ENCODE measurements around the gene SDK1.

SDK1 gene

DNA sequence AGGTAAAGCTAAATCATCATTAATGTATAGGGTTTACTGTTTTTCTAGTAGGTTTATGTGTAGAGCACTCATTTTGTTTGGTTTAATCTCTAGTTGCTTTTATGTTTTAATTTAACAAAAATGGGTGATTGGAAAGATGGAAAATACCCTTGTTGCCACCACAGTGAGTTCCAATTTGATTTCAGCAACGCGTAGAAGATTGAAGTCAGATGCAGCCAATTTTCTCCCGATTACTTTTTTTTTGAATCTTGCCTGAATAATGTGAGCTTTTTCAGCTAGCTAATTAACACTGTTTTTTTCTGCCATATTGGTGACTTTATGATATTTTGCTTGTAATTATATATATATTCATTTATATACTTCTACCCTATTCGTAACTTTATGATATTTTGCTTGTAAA lies 293.8 kb downstream of the SDK1 start:
- DNase-seq: no peak

- DNase-seq: no peak
Measured at GRCh38 chr7:3598854-3599253, 297.8 kb downstream of the SDK1 start.

- DNase-seq: no peak
Measured at GRCh38 chr7:3605222-3605621, 304.2 kb downstream of the SDK1 start.

DNA sequence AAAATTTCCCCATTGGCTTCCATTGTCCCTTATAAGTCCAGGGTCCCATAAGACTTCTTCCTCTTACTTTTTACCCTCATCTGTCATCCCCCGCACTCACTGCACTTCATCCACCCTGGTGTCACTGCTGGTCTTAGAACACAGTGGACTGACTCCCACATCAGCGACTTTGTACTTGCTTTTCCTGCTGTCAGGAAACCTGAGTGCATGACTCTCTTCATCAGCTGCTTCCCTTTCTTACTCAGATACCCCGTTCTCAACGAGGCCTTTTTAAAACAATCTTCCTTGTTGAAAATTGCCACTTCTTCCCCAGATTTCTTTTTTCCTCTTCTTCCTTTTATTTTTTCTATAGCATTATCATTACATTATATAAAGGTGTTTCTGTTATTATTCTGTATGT lies 305.4 kb downstream of the SDK1 start:
- DNase-seq: no peak

DNA sequence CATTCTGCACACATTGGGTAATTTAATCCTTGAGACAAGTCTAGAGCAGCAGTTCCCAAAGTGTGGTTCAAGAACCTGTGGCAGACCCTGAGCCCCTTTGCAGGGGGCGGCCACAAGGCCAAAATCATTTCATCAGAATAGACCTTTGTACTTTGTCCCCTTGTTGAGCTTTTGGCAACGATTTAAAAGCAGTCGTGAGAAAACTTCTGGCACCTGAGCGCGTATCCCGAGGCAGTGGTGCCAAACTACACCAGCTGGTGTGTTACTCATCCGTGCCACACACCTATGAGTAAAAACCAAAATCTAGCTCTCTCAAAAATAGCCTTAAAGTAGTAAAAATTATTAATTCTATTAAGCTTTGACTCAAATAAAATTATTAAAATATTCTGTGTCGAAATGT lies 306.8 kb downstream of the SDK1 start:
- DNase-seq: no peak

- DNase-seq: no peak
Measured at GRCh38 chr7:3616306-3616705, 315.3 kb downstream of the SDK1 start.

- DNase-seq: no peak
Measured at GRCh38 chr7:3630081-3630480, 329.0 kb downstream of the SDK1 start.

- no peak for DNase-seq
Measured at GRCh38 chr7:3634396-3634795, 333.3 kb downstream of the SDK1 start.

GRCh38 chr7:3636131-3636860 lies 335.2 kb downstream of the SDK1 start:
- no peak for DNase-seq

DNA sequence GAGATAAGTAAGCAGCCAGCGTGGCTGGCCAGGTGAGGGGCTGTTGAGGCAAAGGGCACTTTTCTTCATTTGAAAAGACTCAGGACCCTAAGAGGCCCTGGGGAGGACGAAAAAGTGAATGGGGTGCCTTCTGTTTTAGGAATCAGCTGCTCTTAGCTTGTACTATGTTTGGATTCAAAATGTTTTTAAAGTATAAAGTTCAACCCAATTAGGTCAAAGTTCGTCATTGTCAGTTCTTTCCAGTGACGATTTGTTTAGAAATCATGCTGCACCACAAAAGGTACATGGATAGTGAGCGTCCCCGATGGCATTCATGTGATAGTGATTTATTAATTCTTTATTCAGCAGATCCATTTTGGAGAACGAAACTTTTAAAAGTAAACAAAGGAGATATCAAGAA lies 338.2 kb downstream of the SDK1 start:
- DNase-seq: no peak

DNA sequence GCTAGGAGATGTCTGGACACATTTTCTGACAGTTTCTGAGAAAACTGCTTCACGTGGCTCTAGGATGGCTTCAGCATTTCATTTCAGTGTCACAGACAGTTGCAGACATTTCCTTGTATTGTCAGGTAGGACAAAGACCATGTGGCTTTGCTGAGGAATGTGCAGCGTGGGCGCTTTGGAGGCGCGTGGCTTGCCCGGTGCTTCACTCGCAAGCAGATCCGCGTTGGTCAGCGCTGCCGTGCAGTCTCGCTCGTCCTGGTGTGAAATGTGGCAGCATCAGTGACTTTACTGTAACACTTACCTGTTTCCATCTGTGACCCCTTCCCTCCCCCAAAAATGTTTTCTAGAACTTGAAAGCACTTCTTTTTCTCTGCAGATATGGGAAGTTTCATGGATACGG lies 340.5 kb downstream of the SDK1 start:
- no peak for DNase-seq

GRCh38 chr7:3643091-3643490 lies 342.0 kb downstream of the SDK1 start:
- DNase-seq: no peak

- no peak for DNase-seq
Measured at GRCh38 chr7:3648276-3648675, 347.2 kb downstream of the SDK1 start.

DNA sequence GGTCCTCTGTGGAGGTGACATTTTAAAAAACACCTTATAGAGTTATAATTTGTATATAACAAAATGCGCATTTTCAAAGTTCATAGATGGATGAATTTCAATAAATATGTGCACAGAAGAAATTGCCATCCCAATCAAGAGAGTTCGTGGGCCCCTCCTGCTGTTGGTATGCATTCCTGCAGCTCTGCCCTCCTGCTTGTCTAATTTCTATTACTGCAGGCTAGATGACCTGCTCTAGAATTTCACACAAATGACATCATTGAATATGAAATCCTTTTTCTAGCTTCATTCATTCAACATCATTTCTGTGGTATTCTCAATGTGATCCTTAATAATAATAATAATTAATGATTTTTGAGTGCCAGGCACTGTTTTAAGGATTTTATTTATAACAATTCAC lies 348.2 kb downstream of the SDK1 start:
- DNase-seq: no peak

DNA sequence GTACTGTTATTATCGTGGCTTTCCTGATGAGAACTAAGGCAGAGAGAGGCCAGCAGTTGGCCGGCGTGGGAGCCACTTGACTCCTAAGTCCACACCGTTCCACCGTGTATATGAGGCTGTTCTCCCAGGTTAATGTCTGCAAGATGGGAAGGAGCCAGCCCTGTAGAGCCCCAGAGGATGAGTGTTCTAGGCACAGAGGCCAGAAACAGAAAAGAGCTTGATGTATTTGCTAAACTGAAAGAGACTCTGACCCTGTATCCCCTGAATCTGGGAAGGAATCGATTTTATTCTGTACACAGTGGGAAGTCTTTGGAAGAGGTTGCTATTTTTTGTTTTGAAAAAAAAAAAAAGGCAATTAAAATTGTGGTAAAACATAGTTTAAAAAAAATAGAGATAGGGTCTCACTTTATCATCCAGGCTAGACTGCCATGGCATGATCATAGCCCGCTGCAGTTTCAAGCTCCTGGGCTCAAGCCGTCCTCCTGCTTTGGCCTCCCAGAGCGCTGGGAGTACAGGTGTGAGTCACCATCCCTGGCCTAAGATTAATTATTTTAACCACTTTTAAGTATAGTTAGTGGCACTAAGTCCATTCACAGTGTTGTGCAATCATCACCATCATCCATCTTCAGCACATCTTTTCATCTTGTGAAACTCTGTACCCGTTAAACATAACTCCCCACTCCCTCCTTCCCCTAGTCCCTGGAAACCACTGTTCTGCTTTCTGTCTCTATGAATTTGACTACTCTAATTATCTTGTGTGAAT lies 348.8 kb downstream of the SDK1 start:
- no peak for DNase-seq

DNA sequence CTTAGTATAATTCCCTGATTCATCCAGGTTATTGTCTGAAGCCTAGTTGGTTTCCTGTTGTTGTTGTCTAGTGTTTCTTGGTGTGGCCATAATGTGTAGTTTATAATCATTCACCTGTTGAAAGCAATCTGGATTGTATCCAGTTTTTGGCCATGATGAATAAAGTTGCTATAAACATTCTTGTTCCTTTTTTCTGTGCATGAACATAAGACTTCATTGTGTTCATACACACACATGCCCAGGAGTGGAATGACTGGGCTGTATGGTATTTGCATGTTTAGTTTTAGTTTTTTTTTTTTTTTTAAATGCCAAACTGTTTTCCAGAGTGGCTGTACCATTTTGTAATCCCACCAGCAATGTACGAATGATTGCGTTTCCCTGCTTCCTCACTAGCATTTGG lies 349.8 kb downstream of the SDK1 start:
- no peak for DNase-seq

- DNase-seq: no peak
Measured at GRCh38 chr7:3655635-3656034, 354.6 kb downstream of the SDK1 start.

DNA sequence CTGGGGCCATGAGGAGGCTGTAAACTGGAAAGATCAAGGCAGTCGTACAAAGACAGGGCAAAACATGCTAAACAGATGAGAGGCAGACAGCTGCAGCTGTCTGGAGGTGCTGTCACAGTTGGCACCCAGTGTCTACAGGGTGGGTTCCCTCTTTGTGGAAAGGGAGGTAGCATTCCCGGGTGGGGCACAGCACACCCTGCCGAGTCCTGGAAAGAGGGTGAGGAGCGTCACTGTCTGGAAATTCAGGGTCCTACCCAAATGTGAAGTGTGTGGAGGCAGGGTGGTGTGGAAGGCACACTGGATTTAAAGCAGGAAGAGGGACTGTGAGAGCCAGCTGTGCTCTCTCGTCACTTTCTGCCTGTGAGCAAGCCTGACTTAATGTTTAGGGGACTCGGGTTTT lies 356.2 kb downstream of the SDK1 start:
- no peak for DNase-seq

DNA sequence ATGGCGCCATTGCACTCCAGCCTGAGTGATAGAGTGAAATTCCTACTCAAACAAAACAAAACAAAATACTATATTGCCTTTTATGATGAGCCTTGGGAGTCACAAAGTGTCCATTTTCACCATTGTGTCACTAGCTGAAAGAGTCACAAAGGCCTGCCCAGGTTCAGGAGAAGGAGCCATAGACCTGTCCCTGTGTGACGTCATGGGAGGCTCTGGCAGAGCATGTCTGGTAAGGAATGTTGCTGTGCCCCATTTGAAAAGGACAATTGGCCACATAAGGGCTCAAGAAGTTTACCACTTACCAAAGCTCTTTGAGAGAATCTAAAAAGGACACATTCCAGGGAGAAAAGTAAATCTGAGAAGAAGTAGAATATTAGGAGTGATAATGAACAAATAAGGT lies 367.7 kb downstream of the SDK1 start:
- no peak for DNase-seq

- no peak for DNase-seq
Measured at GRCh38 chr7:3670898-3671297, 369.8 kb downstream of the SDK1 start.

GRCh38 chr7:3673524-3673923 lies 372.5 kb downstream of the SDK1 start:
- no peak for DNase-seq

GRCh38 chr7:3678314-3678810 lies 377.3 kb downstream of the SDK1 start:
- DNase-seq: no peak

GRCh38 chr7:3682028-3682710 lies 381.1 kb downstream of the SDK1 start:
- DNase-seq: no peak

Measured in T1000 (cell line).